Muscle of leg (tissue), 16 donors: ENCODE data around the gene DKK2. TPM values are rescaled to one million over a fixed set of nuclear protein-coding genes. Genes with fewer than 3 reads are reported as not detected.

Experiments used
- DNase-seq: peaks from one replicate; pipeline ENCODE4 v3.0.0; 2013
- H3K27ac ChIP-seq: one replicate; pipeline ENCODE4 v1.5.1; 2013; ENCODE audit warnings: mild to moderate bottlenecking, low read length, control low read depth
- H3K27me3 ChIP-seq: one replicate; pipeline ENCODE4 v1.6.1; 2013; ENCODE audit warnings: low read length; ENCODE audit not compliant: control insufficient read depth, insufficient read depth
- H3K36me3 ChIP-seq: one replicate; pipeline ENCODE4 v1.6.1; 2013; ENCODE audit warnings: low read length; ENCODE audit not compliant: control insufficient read depth, insufficient read depth
- H3K4me1 ChIP-seq: one replicate; pipeline ENCODE4 v1.6.1; 2013; ENCODE audit warnings: low read length; ENCODE audit not compliant: control insufficient read depth, insufficient read depth
- H3K4me3 ChIP-seq: one replicate; pipeline ENCODE4 v1.5.1; 2013; ENCODE audit warnings: low read length, control low read depth
- H3K9me3 ChIP-seq: replicated peaks from 2 replicates; pipeline ENCODE4 v1.6.1; 2013; ENCODE audit warnings: low read depth, low read length; ENCODE audit not compliant: control insufficient read depth
- WGBS: methylation state at CpG from one replicate; pipeline ENCODE4 v1.1.5; 2013; ENCODE audit warnings: missing lambda C conversion rate; ENCODE audit not compliant: insufficient coverage; 5-methylcytosine and 5-hydroxymethylcytosine counted together
- long read RNA-seq, 11 donors: transcript quantifications; one replicate each; lab custom pipeline, GENCODE V29; 2026
- polyA plus RNA-seq, 8 donors: library from polyadenylated mRNA; unstranded; fragments of 120-200 nt; gene quantifications; one replicate each; pipeline versions ENCODE4 v1.2.1 to v1.2.3, GENCODE V29; 2013; ENCODE audit warnings: inconsistent platforms in 1 of 8, low replicate concordance in 1 of 8; ENCODE audit not compliant: insufficient read length in 8 of 8, insufficient read depth in 1 of 8
- total RNA-seq: library from RNA; stranded (reverse); fragments of 120-200 nt; gene quantifications from one replicate; pipeline ENCODE4 v1.2.4, GENCODE V29; 2013

DKK2 gene, protein sequence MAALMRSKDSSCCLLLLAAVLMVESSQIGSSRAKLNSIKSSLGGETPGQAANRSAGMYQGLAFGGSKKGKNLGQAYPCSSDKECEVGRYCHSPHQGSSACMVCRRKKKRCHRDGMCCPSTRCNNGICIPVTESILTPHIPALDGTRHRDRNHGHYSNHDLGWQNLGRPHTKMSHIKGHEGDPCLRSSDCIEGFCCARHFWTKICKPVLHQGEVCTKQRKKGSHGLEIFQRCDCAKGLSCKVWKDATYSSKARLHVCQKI
- total RNA-seq (45.0 TPM), polyA plus RNA-seq (10 to 100 TPM; 12.1 to 48.5 (median 28.4) TPM)
- long read RNA-seq, donor 1, partial matches to known transcripts = 0 of 4 reads
- long read RNA-seq, donor 1, other reads (novel, unspliced or antisense) = 0 of 4 reads
- long read RNA-seq, donor 2 = 0 reads
- long read RNA-seq, donor 3, transcript DKK2-201 (4 exons, 3,638 nt) = major isoform, 6 of 7 reads
- long read RNA-seq, donor 3, partial matches to known transcripts = 0 of 7 reads
- long read RNA-seq, donor 3, other reads (novel, unspliced or antisense) = 0 of 7 reads
- long read RNA-seq, donor 4, transcript DKK2-201 (4 exons, 3,638 nt) = major isoform, 8 of 8 reads
- long read RNA-seq, donor 4, partial matches to known transcripts = 0 of 8 reads
- long read RNA-seq, donor 4, other reads (novel, unspliced or antisense) = 0 of 8 reads
- long read RNA-seq, donor 5, transcript DKK2-201 (4 exons, 3,638 nt) = major isoform, 15 of 23 reads
- long read RNA-seq, donor 5, partial matches to known transcripts = 5 of 23 reads
- long read RNA-seq, donor 5, other reads (novel, unspliced or antisense) = 0 of 23 reads
- long read RNA-seq, donor 6, transcript DKK2-201 (4 exons, 3,638 nt) = major isoform, 9 of 10 reads
- long read RNA-seq, donor 6, partial matches to known transcripts = 0 of 10 reads
- long read RNA-seq, donor 6, other reads (novel, unspliced or antisense) = 0 of 10 reads
- long read RNA-seq, donor 7, transcript DKK2-201 (4 exons, 3,638 nt) = major isoform, 20 of 29 reads
- long read RNA-seq, donor 7, partial matches to known transcripts = 9 of 29 reads
- long read RNA-seq, donor 7, other reads (novel, unspliced or antisense) = 0 of 29 reads
- long read RNA-seq, donor 8, transcript DKK2-201 (4 exons, 3,638 nt) = major isoform, 8 of 19 reads
- long read RNA-seq, donor 8, partial matches to known transcripts = 11 of 19 reads
- long read RNA-seq, donor 8, other reads (novel, unspliced or antisense) = 0 of 19 reads
- long read RNA-seq, donor 9, transcript DKK2-201 (4 exons, 3,638 nt) = major isoform, 9 of 9 reads
- long read RNA-seq, donor 9, partial matches to known transcripts = 0 of 9 reads
- long read RNA-seq, donor 9, other reads (novel, unspliced or antisense) = 0 of 9 reads
- long read RNA-seq, donor 10, transcript DKK2-201 (4 exons, 3,638 nt) = major isoform, 14 of 14 reads
- long read RNA-seq, donor 10, partial matches to known transcripts = 0 of 14 reads
- long read RNA-seq, donor 10, other reads (novel, unspliced or antisense) = 0 of 14 reads
- long read RNA-seq, donor 11, transcript DKK2-201 (4 exons, 3,638 nt) = major isoform, 8 of 10 reads
- long read RNA-seq, donor 11, partial matches to known transcripts = 0 of 10 reads
- long read RNA-seq, donor 11, other reads (novel, unspliced or antisense) = 0 of 10 reads

DNA sequence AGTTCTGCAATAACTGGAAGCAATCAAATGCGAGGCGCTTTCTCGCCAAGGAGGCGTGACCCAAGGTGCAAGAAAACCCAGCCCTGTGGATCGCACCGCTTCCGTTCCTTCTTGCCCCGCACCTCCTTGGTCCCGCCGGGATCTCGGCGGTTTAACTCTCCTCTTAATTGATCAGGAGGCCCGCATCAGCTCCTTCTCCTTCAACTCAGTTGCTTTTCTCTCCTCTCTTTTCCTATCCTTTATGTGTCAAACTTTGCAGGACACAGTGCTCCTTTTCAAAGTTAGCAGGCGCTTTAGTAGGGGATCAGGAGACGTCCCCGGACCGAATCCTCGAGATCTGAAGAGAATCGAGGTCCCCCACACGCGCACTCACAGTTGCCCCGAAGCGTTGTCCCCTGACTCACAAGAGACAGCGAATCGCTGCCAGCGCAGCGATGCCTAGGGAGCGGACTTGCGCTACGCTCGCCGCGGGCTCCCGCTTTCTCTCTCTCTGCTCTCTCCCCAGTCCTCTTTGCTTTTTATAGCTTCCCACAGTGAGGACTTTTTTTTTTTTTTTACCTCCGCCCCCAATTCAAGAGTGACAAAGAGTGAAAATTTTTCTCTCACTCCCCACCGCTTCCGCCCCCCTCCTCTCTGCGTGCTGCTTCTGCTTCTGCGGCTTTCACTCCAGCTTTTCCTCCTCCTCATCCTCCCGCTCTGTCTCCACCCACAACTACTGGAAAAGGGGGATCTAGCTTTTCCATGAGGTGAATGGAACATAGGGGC lies at the start of gene DKK2:
TSS of gene DKK2 (minus strand) at position 495 of the 765 bp plus-strand sequence. CDS start 722 bp downstream, outside the sequence.
- H3K36me3 ChIP-seq = no peaks in the 10 kb centered on the region
- DNase-seq = peak; percentile 88
- WGBS = under 1% methylated on average over 35 of the region's 40 CpGs
- peak within 1 kb of the TSS; percentile 58 for H3K4me3 ChIP-seq
- H3K27me3 ChIP-seq = peaks cover 32% of the 10 kb centered on the region
- H3K4me1 ChIP-seq = peaks cover 20% of the 10 kb centered on the region
- H3K9me3 ChIP-seq = no peaks in the 10 kb centered on the region
- H3K27ac ChIP-seq = peak within 1 kb of the TSS; percentile 76

DNA sequence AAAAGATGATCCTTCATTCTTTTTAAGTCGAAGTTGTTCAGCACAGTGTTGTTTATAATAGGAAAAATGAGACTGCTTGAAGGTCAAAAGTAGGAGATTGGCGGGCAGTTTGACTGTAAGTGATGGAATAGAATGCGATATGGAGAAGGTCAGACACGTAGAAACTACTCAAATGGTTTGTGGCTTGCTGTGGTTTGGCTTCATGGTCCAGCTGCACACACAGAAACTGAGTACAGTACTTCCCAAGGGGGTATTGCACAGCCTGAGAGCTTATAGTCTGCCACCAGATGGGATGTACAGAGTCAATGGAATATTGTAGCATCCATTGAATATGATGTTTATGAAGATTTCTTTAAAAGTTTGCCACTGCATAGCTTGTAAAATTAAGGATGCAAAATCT lies 41.1 kb upstream of the DKK2 start:
- Histone ChIP-seq H3K9me3 (no peaks in the 10 kb centered on the region), H3K27me3 (no peaks in the 10 kb centered on the region), H3K4me1 (no peaks in the 10 kb centered on the region), H3K27ac (no peak overlapping the region), H3K36me3 (no peaks in the 10 kb centered on the region), H3K4me3 (no peak overlapping the region)
- no peak for DNase-seq
- WGBS = 86% methylated on average over 4 of the region's 4 CpGs

DNA sequence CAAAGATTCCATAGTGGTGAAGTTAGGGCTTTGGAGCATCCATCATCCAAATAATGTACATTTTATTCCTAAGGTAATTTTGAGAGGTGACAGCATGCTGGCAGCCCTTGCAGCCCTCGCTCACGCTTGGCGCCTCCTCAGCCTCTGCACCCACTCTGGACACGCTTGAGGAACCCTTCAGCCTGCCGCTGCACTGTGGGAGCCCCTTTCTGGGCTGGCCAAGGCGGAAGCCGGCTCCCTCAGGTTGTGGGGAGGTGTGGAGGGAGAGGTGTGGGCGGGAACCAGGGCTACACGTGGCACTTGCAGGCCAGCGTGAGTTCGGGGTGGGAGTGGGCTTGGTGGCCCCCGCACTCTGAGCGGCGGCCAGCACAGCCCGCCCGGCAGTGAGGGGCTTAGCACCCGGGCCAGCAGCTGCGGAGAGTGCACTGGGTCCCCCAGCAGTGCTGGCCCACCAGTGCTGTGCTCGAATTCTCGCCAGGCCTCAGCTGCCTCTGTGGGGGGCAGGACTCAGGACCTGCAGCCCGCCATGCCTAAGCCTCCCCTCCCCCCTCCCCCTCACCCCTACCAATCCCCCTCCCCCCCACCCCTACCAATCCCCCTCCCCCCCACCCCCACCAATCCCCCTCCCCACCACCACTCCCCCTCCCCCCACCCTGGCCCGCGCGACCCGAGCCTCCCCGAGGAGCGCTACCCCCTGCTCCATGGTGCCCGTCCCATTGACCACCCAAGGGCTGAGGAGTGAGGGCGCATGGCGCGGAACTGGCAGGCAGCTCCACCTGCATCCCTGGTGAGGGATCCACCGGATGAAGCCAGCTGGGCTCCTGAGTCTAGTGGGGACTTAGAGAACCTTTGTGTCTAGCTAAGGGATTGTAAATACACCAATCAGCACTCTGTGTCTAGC lies 37.0 kb upstream of the DKK2 start:
- Histone ChIP-seq H3K27ac (no peak overlapping the region), H3K27me3 (no peaks in the 10 kb centered on the region), H3K4me1 (no peaks in the 10 kb centered on the region), H3K9me3 (no peaks in the 10 kb centered on the region), H3K4me3 (no peak overlapping the region), H3K36me3 (no peaks in the 10 kb centered on the region)
- WGBS = 94% methylated on average over 20 of the region's 32 CpGs
- DNase-seq = no peak

DNA sequence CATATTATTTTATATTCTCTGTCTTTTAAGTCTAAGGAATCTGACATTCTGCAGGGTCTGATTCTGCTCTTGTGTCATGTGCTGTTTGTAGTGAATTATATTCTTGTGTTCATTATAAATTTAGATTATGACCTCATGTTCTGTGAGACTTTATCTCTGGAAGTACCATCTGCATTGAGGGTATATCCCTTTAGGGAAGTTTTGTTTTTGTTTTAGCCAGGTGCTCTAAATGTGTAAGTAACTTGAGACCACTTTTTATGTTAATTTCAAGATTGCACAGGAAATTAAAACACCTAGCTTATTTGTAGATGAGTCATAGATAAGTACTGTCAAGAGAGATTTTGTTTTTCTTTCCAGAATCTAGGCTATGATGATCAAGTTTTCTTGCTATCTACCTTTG lies 35.0 kb upstream of the DKK2 start:
- no peak for DNase-seq
- Histone ChIP-seq H3K9me3 (no peaks in the 10 kb centered on the region), H3K4me3 (no peak overlapping the region), H3K27ac (no peak overlapping the region), H3K4me1 (no peaks in the 10 kb centered on the region), H3K27me3 (no peaks in the 10 kb centered on the region), H3K36me3 (no peaks in the 10 kb centered on the region)

DNA sequence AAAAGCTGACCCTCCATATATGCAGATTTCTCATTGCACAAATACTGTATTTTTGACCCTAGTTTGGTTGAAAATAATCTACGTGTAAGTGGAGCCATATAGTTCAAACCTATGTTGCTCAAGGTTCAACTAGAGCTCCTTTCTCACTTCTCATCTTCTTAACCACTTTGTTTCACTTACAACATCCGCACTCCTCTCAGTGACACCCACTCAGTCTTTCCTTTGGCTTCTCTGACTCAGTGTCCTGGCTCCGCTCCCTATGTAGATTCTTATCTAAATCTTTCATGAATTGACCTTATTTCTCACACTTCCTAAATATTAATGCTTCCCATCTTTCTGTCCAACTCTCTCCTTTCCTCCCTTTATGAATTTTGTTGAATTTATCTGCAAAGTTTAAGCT lies 32.9 kb upstream of the DKK2 start:
- WGBS = 73% methylated on average over 2 of the region's 3 CpGs
- no peaks in the 10 kb centered on the region for H3K9me3 ChIP-seq
- DNase-seq = no peak
- H3K4me3 ChIP-seq = no peak overlapping the region
- H3K27me3 ChIP-seq = no peaks in the 10 kb centered on the region
- H3K36me3 ChIP-seq = no peaks in the 10 kb centered on the region
- no peaks in the 10 kb centered on the region for H3K4me1 ChIP-seq
- no peak overlapping the region for H3K27ac ChIP-seq

DNA sequence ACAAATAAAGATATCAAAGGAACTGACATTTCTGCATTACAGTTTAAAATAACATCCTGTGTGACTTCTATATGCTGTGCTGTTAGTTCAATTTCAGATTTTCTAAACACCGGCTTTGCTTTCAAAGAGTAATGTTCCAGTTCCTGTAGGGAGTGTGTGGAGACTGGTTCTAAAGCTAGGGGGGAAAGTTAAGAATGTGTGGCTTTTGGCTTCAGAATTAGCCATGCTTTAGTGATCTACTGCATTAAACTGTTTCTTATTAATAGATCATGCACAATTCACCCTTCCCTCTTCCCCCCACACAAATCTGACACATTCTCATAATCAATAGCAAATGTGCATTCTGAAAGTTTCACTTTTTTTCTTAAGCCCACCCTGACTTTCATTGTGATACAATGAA lies 32.0 kb upstream of the DKK2 start:
- Histone ChIP-seq H3K9me3 (no peaks in the 10 kb centered on the region), H3K4me1 (no peaks in the 10 kb centered on the region), H3K36me3 (no peaks in the 10 kb centered on the region), H3K4me3 (no peak overlapping the region), H3K27ac (no peak overlapping the region), H3K27me3 (no peaks in the 10 kb centered on the region)
- no CpG with 5 or more reads among the region's 1 CpG for WGBS
- no peak for DNase-seq

DNA sequence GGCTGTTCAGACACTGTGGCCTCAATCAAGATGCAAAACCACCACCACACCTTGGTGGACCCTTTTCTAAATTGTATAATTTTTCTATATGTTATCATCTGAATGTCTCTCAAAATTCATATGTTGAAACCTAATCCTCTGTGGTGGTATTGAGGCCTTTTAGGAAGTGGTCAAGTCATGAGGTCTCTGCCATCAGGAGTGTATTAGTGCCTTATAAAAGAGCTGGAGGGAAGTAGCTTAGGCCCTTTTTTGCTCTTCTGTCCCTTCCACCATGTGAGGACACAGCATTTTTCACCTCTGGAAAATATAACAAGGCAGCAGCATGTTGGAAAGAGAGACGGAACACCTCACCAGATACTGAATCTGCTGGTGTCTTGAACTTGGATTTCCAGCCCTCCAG lies 30.5 kb upstream of the DKK2 start:
- H3K27me3 ChIP-seq = no peaks in the 10 kb centered on the region
- H3K4me1 ChIP-seq = no peaks in the 10 kb centered on the region
- no peaks in the 10 kb centered on the region for H3K9me3 ChIP-seq
- no peak overlapping the region for H3K27ac ChIP-seq
- H3K36me3 ChIP-seq = no peaks in the 10 kb centered on the region
- WGBS = no CpG with 5 or more reads among the region's 1 CpG
- peak; percentile 15 for DNase-seq
- no peak overlapping the region for H3K4me3 ChIP-seq

DNA sequence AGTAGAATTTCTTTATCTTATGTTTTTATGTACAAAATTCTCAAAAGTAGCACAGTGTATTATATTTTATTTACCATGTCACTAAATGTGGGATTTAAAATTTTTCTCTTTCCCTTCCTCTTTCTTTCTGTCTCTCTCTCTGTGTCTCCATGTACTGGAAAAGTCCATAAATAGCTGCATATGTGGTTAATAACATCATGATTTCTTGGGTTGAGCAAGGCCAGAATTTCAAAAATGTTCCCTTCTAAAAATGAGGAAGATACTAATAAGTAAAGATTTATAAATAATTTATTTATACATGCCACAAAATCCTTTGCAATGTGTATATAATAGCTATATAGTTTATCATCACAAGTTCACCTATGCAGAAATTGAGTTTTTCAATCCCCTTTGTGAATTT lies 29.1 kb upstream of the DKK2 start:
- Histone ChIP-seq H3K36me3 (no peaks in the 10 kb centered on the region), H3K27ac (no peak overlapping the region), H3K9me3 (no peaks in the 10 kb centered on the region), H3K27me3 (no peaks in the 10 kb centered on the region), H3K4me1 (no peaks in the 10 kb centered on the region), H3K4me3 (no peak overlapping the region)
- DNase-seq = no peak
